GM18507 (cell line): ENCODE data around the gene SOX2.

Experiments
- DNase-seq: peaks from one replicate; pipeline ENCODE4 v3.0.0; 2011; ENCODE audit warnings: low read depth; ENCODE audit not compliant: insufficient read length; ENCODE audit errors: extremely low spot score
- FAIRE-seq: peaks from 2 replicates; lab custom pipeline; 2011; peaks lifted over from hg19 to GRCh38; lab: Jason Lieb, UNC

The SOX2 gene

GRCh38 chr3:181719991-181720680 lies 8.4 kb downstream of the SOX2 start:
- DNase-seq = no peak
- FAIRE-seq = no peak

GRCh38 chr3:181721046-181721875 lies 9.5 kb downstream of the SOX2 start:
- FAIRE-seq (no peak), DNase-seq (no peak)

- FAIRE-seq (no peak), DNase-seq (no peak)
These were observed 10.4 kb downstream of the SOX2 start for GRCh38 chr3:181722156-181722555.

- no peak for DNase-seq
- no peak for FAIRE-seq
These were observed 11.2 kb downstream of the SOX2 start for GRCh38 chr3:181722766-181723425.

GRCh38 chr3:181723625-181724191 lies 12.0 kb downstream of the SOX2 start:
- DNase-seq (no peak), FAIRE-seq (no peak)

- FAIRE-seq = no peak
These were observed 12.7 kb downstream of the SOX2 start for GRCh38 chr3:181724192-181724965.

GRCh38 chr3:181725131-181725731 lies 13.5 kb downstream of the SOX2 start:
- DNase-seq (no peak), FAIRE-seq (no peak)

More at GRCh38 chr3:181724192-181724965, 12.7 kb downstream of the SOX2 start:
- no peak for DNase-seq

GRCh38 chr3:181725830-181726229 lies 14.1 kb downstream of the SOX2 start:
- DNase-seq = no peak
- no peak for FAIRE-seq

GRCh38 chr3:181726351-181727330 lies 14.9 kb downstream of the SOX2 start:
- DNase-seq = no peak

GRCh38 chr3:181727341-181728032 lies 15.8 kb downstream of the SOX2 start:
- no peak for FAIRE-seq
- DNase-seq = no peak

More at GRCh38 chr3:181726351-181727330, 14.9 kb downstream of the SOX2 start:
- no peak for FAIRE-seq

- FAIRE-seq (no peak), DNase-seq (no peak)
These were observed 17.0 kb downstream of the SOX2 start for GRCh38 chr3:181728470-181729340.

- no peak for FAIRE-seq
- no peak for DNase-seq
These were observed 17.7 kb downstream of the SOX2 start for GRCh38 chr3:181729341-181729869.

- DNase-seq (no peak), FAIRE-seq (no peak)
These were observed 18.6 kb downstream of the SOX2 start for GRCh38 chr3:181730316-181730715.

GRCh38 chr3:181730934-181731333 lies 19.2 kb downstream of the SOX2 start:
- no peak for DNase-seq
- FAIRE-seq = no peak

GRCh38 chr3:181735911-181736310 lies 24.2 kb downstream of the SOX2 start:
- FAIRE-seq (no peak), DNase-seq (no peak)

- no peak for DNase-seq
These were observed 26.8 kb downstream of the SOX2 start for GRCh38 chr3:181738551-181738950.

More at GRCh38 chr3:181738551-181738950, 26.8 kb downstream of the SOX2 start:
- no peak for FAIRE-seq
